ENCODE results near the gene AHI1.

AHI1 gene

DNA sequence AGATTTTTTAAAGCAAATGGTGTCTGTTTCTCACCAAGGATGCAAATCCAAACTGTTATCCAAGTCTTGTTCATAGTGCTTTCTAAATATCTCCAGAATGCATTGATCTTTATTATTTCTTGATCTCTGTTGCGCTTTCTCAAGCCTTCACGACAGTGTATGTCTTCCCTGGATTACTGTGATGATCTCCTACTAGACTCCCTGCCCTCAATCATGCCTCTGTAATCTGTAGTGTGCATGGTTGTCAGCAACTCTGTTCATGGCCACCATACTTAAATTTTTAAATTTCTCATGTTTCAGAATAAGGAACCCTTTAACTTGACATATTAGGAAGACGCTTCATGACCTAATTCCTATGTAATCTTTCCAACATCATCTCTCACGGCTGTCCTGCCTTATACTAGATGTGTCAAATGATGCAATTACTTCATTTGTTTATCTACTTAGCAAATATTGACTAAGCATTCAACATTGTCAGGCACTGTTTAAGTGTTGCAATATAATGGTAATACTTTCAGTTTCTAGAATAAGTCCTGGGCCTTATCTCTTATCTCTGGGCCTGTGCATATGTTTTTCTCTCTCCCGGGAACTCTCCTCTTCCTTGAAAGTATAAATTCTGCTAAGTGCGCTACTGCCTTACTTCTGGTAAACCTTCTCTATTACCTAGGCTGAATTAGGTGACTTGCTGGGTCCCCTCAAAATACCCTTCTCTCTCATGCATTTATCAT lies 25.6 kb upstream of the AHI1 start:
- Mint-ChIP-seq H3K9me3 (no peaks in the 10 kb centered on the region), H3K4me3 (no peak overlapping the region), H3K27ac (no peak overlapping the region), H3K27me3 (no peaks in the 10 kb centered on the region), H3K4me1 (ENCODE audit: low read depth) (peaks cover 12% of the 10 kb centered on the region), H3K36me3 (ENCODE audit: low read depth) (no peaks in the 10 kb centered on the region)
- intact Hi-C loops (cut with micrococcal nuclease): no loop called here

DNA sequence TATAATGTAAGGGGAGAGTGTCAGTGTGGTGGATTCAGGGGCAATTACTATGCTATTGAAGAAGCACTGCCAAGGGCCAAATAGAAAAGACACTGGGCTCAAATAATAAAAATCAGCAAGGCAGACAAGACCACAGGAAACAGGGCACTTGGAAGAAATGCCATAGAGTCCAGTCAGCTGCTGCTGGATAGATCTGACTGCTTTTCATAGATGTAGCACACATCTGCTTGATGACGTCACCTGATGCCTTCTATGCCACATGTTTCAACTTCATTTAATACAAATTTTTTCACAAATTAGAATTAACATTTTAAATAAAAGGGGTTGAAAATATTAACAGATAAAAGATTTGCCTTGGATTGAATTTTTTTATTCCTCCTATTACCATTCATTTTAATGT lies 23.9 kb upstream of the AHI1 start:
- Mint-ChIP-seq H3K27ac (no peak overlapping the region), H3K4me1 (ENCODE audit: low read depth) (peaks cover 12% of the 10 kb centered on the region), H3K4me3 (no peak overlapping the region), H3K9me3 (no peaks in the 10 kb centered on the region), H3K27me3 (no peaks in the 10 kb centered on the region), H3K36me3 (ENCODE audit: low read depth) (no peaks in the 10 kb centered on the region)
- intact Hi-C loops (cut with micrococcal nuclease): no loop called here

- Mint-ChIP-seq H3K9me3 (no peaks in the 10 kb centered on the region), H3K4me3 (no peak overlapping the region), H3K36me3 (ENCODE audit: low read depth) (no peaks in the 10 kb centered on the region), H3K27ac (no peak overlapping the region), H3K27me3 (no peaks in the 10 kb centered on the region), H3K4me1 (ENCODE audit: low read depth) (peaks cover 10% of the 10 kb centered on the region)
- intact Hi-C loops (cut with micrococcal nuclease): no loop called here
These were observed 23.2 kb upstream of the AHI1 start for GRCh38 chr6:135520781-135521180.

- Mint-ChIP-seq H3K36me3 (ENCODE audit: low read depth) (no peaks in the 10 kb centered on the region), H3K4me1 (ENCODE audit: low read depth) (peaks cover 5% of the 10 kb centered on the region), H3K4me3 (no peak overlapping the region), H3K27me3 (no peaks in the 10 kb centered on the region), H3K27ac (no peak overlapping the region), H3K9me3 (no peaks in the 10 kb centered on the region)
- intact Hi-C loops (cut with micrococcal nuclease): no loop called here
These were observed 21.8 kb upstream of the AHI1 start for GRCh38 chr6:135519348-135519747.

DNA sequence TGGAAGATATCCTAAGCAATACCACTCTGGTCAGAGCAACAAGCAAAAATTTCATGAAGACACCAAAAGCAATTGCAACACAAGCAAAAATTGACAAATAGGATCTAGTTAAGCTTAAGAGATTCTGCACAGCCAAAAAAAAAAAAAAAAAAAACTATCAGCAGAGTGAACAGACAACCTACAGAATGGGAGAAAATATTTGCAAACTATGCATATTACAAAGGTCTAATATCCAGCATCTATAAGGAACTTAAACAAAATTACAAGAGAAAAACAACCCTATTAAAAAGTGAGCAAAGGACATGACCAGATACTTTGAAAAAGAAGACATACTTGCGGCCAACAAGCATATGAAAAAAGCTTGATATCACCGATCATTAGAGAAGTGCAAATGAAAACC lies 20.0 kb upstream of the AHI1 start:
- intact Hi-C loops (cut with micrococcal nuclease): no loop called here
- Mint-ChIP-seq H3K9me3 (no peaks in the 10 kb centered on the region), H3K4me1 (ENCODE audit: low read depth) (no peaks in the 10 kb centered on the region), H3K27ac (no peak overlapping the region), H3K36me3 (ENCODE audit: low read depth) (no peaks in the 10 kb centered on the region), H3K4me3 (no peak overlapping the region), H3K27me3 (no peaks in the 10 kb centered on the region)

DNA sequence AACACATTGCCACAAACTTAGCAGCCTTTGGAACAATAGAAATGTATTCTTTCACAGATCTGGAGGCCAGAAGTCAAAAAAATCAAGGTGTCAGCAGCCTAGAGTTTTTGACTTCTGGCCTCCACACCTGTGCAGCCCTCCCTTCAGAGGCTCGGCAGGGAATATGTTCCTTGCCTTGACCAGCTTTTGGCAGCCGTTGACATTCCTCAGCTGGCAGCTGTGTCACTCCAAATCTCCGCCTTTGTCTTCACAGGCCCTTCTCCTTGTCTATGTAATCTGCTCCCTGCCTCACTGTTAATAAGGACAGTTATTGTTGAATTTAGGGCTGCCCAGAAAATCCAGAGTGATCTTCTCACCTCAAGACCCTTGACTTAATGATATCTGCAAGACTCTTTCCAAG lies 17.2 kb upstream of the AHI1 start:
- H3K9me3 Mint-ChIP-seq: no peaks in the 10 kb centered on the region
- no peaks in the 10 kb centered on the region for H3K4me1 Mint-ChIP-seq (ENCODE audit: low read depth)
- H3K27me3 Mint-ChIP-seq: no peaks in the 10 kb centered on the region
- no peaks in the 10 kb centered on the region for H3K36me3 Mint-ChIP-seq (ENCODE audit: low read depth)
- no peak overlapping the region for H3K4me3 Mint-ChIP-seq
- H3K27ac Mint-ChIP-seq: no peak overlapping the region
- intact Hi-C loops (cut with micrococcal nuclease): no loop called here

- intact Hi-C loops (cut with micrococcal nuclease): loop anchor here (10.0 kb wide), 2 partner anchors 718 to 808 kb away; no protein-coding TSS in a partner anchor
- Mint-ChIP-seq H3K27me3 (no peaks in the 10 kb centered on the region), H3K27ac (no peak overlapping the region), H3K9me3 (no peaks in the 10 kb centered on the region), H3K36me3 (ENCODE audit: low read depth) (no peaks in the 10 kb centered on the region), H3K4me3 (no peak overlapping the region), H3K4me1 (ENCODE audit: low read depth) (no peaks in the 10 kb centered on the region)
These were observed 8.9 kb upstream of the AHI1 start for GRCh38 chr6:135506270-135506997.

DNA sequence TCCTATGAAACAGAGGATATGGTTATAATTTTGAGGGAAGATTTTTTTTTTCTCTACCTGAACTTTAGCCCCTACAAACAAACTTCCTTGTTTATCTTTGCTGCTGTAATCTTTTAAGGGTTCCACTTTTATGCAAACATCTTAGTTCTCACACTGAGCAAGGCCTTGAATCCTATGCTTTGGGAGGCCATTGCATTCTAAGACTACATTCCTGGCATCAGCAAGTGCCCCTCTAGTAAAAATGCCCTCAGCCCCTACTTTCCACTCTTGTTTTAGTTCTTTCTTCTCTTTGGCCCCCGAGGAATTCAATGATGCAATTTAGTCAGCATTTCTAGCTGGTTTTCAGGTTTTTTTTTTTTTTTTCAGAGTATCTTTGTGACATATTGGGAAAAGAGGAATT lies 8.1 kb upstream of the AHI1 start:
- H3K27me3 Mint-ChIP-seq: no peaks in the 10 kb centered on the region
- intact Hi-C loops (cut with micrococcal nuclease): loop anchor here (10.0 kb wide), 2 partner anchors 719 to 809 kb away; no protein-coding TSS in a partner anchor
- no peaks in the 10 kb centered on the region for H3K4me1 Mint-ChIP-seq (ENCODE audit: low read depth)
- H3K36me3 Mint-ChIP-seq (ENCODE audit: low read depth): no peaks in the 10 kb centered on the region
- no peak overlapping the region for H3K27ac Mint-ChIP-seq
- H3K9me3 Mint-ChIP-seq: no peaks in the 10 kb centered on the region
- no peak overlapping the region for H3K4me3 Mint-ChIP-seq

GRCh38 chr6:135505222-135505621 lies 7.7 kb upstream of the AHI1 start:
- intact Hi-C loops (cut with micrococcal nuclease): loop anchor here (10.0 kb wide), 2 partner anchors 720 to 810 kb away; no protein-coding TSS in a partner anchor
- Mint-ChIP-seq H3K4me1 (ENCODE audit: low read depth) (no peaks in the 10 kb centered on the region), H3K4me3 (no peak overlapping the region), H3K27me3 (no peaks in the 10 kb centered on the region), H3K27ac (no peak overlapping the region), H3K36me3 (ENCODE audit: low read depth) (no peaks in the 10 kb centered on the region), H3K9me3 (no peaks in the 10 kb centered on the region)

- intact Hi-C loops (cut with micrococcal nuclease): loop anchor here (10.0 kb wide), 2 partner anchors 720 to 810 kb away; no protein-coding TSS in a partner anchor
- H3K27ac Mint-ChIP-seq: no peak overlapping the region
- no peaks in the 10 kb centered on the region for H3K36me3 Mint-ChIP-seq (ENCODE audit: low read depth)
These were observed 7.2 kb upstream of the AHI1 start for GRCh38 chr6:135504734-135505133.

GRCh38 chr6:135503703-135504475 lies 6.3 kb upstream of the AHI1 start:
- no peaks in the 10 kb centered on the region for H3K27me3 Mint-ChIP-seq
- no peaks in the 10 kb centered on the region for H3K9me3 Mint-ChIP-seq
- no peaks in the 10 kb centered on the region for H3K36me3 Mint-ChIP-seq (ENCODE audit: low read depth)
- H3K4me1 Mint-ChIP-seq (ENCODE audit: low read depth): no peaks in the 10 kb centered on the region
- intact Hi-C loops (cut with micrococcal nuclease): loop anchor here (10.0 kb wide), 2 partner anchors 721 to 811 kb away; no protein-coding TSS in a partner anchor
- H3K27ac Mint-ChIP-seq: no peak overlapping the region
- H3K4me3 Mint-ChIP-seq: no peak overlapping the region

More at GRCh38 chr6:135504734-135505133, 7.2 kb upstream of the AHI1 start:
- Mint-ChIP-seq H3K9me3 (no peaks in the 10 kb centered on the region), H3K4me3 (no peak overlapping the region), H3K4me1 (ENCODE audit: low read depth) (no peaks in the 10 kb centered on the region), H3K27me3 (no peaks in the 10 kb centered on the region)

GRCh38 chr6:135499441-135500340 lies 2.2 kb upstream of the AHI1 start:
- Mint-ChIP-seq H3K4me1 (ENCODE audit: low read depth) (peaks cover 7% of the 10 kb centered on the region), H3K36me3 (ENCODE audit: low read depth) (peaks cover 9% of the 10 kb centered on the region), H3K27me3 (no peaks in the 10 kb centered on the region), H3K9me3 (no peaks in the 10 kb centered on the region), H3K27ac (no peak overlapping the region), H3K4me3 (no peak overlapping the region)
- intact Hi-C loops (cut with micrococcal nuclease): loop anchor here (5.0 to 10.0 kb wide), 4 partner anchors 355 to 815 kb away; partner anchors contain the start of gene PDE7B

DNA sequence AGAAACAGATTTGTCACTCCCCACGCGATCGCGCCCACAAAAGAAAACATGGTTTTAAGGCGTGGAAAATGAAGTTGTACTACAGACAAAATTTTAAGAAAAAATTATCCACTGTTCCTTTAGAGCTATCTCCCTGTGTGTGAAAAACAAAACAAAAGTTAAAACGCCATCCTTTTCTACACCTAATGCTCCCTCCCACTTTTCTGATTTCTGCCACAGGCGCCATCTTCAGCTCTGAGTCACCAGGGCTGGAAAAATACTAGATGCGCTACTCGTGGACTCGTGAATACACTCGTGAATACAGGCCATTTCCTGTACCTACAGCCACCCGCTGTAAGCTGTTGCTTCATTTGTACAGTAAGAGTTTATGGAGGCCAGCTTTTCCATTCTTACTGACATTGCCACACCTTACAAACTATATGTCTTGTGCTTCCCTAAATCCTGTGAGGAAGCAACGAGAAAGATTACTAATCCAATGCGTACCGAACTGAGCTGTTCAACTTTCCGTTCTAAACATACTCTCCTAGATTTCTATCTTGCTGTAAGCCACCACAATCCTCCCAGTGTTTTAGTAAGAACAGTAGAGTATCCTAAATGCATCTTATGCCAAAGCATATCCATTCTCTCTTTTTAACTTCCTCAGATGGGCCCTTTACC lies 773 bp upstream of the AHI1 start:
- intact Hi-C loops (cut with micrococcal nuclease): loop anchor here (5.0 to 10.0 kb wide), 2 partner anchors 356 to 794 kb away; partner anchors contain the start of gene PDE7B
- Mint-ChIP-seq H3K4me1 (ENCODE audit: low read depth) (peaks cover 7% of the 10 kb centered on the region), H3K9me3 (no peaks in the 10 kb centered on the region), H3K4me3 (no peak overlapping the region), H3K27me3 (no peaks in the 10 kb centered on the region), H3K36me3 (ENCODE audit: low read depth) (peaks cover 9% of the 10 kb centered on the region), H3K27ac (no peak overlapping the region)

Measured in dendritic cell treated with granulocyte-macrophage colony-stimulating factor and Interleukin-4, amounts not matched to agents 40 ng/mL and 50 ng/mL, for 4 days (primary cell).